ENCODE results near the gene CCDC92B. TPM values are rescaled to one million over a fixed set of nuclear protein-coding genes. Genes with fewer than 3 reads are reported as not detected.

CCDC92B gene
- total and polyA plus RNA-seq, 10 of the 15 experiments (the other 5 are each of a cell fraction or from before 2014, with no cell fraction given) = not detected

- peak; percentile 40 for TF ChIP-seq RAD21 (IDR thresholded peaks at IDR 0.05; ENCODE audit: insufficient read depth, low read depth, low read length)
- TF ChIP-seq, protein P1, sequence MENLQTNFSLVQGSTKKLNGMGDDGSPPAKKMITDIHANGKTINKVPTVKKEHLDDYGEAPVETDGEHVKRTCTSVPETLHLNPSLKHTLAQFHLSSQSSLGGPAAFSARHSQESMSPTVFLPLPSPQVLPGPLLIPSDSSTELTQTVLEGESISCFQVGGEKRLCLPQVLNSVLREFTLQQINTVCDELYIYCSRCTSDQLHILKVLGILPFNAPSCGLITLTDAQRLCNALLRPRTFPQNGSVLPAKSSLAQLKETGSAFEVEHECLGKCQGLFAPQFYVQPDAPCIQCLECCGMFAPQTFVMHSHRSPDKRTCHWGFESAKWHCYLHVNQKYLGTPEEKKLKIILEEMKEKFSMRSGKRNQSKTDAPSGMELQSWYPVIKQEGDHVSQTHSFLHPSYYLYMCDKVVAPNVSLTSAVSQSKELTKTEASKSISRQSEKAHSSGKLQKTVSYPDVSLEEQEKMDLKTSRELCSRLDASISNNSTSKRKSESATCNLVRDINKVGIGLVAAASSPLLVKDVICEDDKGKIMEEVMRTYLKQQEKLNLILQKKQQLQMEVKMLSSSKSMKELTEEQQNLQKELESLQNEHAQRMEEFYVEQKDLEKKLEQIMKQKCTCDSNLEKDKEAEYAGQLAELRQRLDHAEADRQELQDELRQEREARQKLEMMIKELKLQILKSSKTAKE (IDR thresholded peaks at IDR 0.05; ENCODE audit: low read depth, poor library complexity, severe bottlenecking) = no peak
These were observed 41.5 kb downstream of the CCDC92B start (continued) for GRCh38 chr17:2707721-2708584.

GRCh38 chr17:2706911-2707510 is 42.4 kb downstream of the CCDC92B start:
- CTCF ChIA-PET = interaction anchor here (1.8 kb wide), 1 partner anchor 291 kb away, joined by 7 read pairs; no protein-coding TSS in a partner anchor
- TF ChIP-seq BACH1 (IDR thresholded peaks at IDR 0.05; ENCODE audit: borderline replicate concordance) (no peak), POLR2AphosphoS5 (IDR thresholded peaks at IDR 0.05; ENCODE audit: low read length) (no peak), CUX1 (IDR thresholded peaks at IDR 0.05; ENCODE audit: insufficient replicate concordance, low read depth, low read length) (no peak), EED (IDR thresholded peaks at IDR 0.05; ENCODE audit: low read depth) (no peak), MEF2A (IDR thresholded peaks at IDR 0.05; ENCODE audit: insufficient read depth, low read depth, low read length) (no peak), ZNF384 (IDR thresholded peaks at IDR 0.05; ENCODE audit: borderline replicate concordance, low read depth, low read length) (no peak), RBBP5 (conservative IDR thresholded peaks at IDR 0.05) (no peak)
- TF ChIP-seq, protein P2, sequence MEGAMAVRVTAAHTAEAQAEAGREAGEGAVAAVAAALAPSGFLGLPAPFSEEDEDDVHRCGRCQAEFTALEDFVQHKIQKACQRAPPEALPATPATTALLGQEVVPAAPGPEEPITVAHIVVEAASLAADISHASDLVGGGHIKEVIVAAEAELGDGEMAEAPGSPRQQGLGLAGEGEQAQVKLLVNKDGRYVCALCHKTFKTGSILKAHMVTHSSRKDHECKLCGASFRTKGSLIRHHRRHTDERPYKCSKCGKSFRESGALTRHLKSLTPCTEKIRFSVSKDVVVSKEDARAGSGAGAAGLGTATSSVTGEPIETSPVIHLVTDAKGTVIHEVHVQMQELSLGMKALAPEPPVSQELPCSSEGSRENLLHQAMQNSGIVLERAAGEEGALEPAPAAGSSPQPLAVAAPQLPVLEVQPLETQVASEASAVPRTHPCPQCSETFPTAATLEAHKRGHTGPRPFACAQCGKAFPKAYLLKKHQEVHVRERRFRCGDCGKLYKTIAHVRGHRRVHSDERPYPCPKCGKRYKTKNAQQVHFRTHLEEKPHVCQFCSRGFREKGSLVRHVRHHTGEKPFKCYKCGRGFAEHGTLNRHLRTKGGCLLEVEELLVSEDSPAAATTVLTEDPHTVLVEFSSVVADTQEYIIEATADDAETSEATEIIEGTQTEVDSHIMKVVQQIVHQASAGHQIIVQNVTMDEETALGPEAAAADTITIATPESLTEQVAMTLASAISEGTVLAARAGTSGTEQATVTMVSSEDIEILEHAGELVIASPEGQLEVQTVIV (IDR thresholded peaks at IDR 0.05; ENCODE audit: borderline replicate concordance, partially characterized antibody) = no peak

More at GRCh38 chr17:2706911-2707510, 42.4 kb downstream of the CCDC92B start:
- Histone ChIP-seq H3K9ac (ENCODE audit: control insufficient read depth, insufficient read depth, low read length) (no peak overlapping the region), H3K27me3 (replicated peaks in 1 of 2; ENCODE audit: control insufficient read depth in 2 of 2, insufficient read depth in 2 of 2, low read length in 1 of 2) (no peaks in the 10 kb centered on the region), H3K4me2 (ENCODE audit: control insufficient read depth, insufficient read depth) (no peak overlapping the region), H3K36me3 (ENCODE audit: control insufficient read depth in 2 of 2, insufficient read depth in 2 of 2, low read length in 1 of 2) (peaks cover 2 to 30% of the 10 kb centered on the region in 2 experiments; a peak in 3 of 4 replicates), H3K4me1 (ENCODE audit: control insufficient read depth, insufficient read depth, low read length) (peaks cover 20% of the 10 kb centered on the region), H3K79me2 (ENCODE audit: control insufficient read depth, insufficient read depth, low read length) (peaks cover 68% of the 10 kb centered on the region), H4K20me1 (ENCODE audit: control insufficient read depth, insufficient read depth) (peaks cover 8% of the 10 kb centered on the region; the same call in 1 of the 2 replicates), H3K27ac (ENCODE audit: control insufficient read depth, insufficient read depth) (no peak overlapping the region), H3K9me3 (replicated peaks; ENCODE audit: control insufficient read depth, insufficient read depth, low read length) (no peaks in the 10 kb centered on the region), H2AFZ (ENCODE audit: control insufficient read depth, low read depth, low read length) (no peak overlapping the region), H3K4me3 (no peak overlapping the region)
- DNase-seq (ENCODE audit: low read depth, low spot score) (no peak), ATAC-seq (no peak), FAIRE-seq (no peak)
- ChIA-PET SMC1A (ENCODE audit: uncharacterized antibody, unreplicated experiment) (interaction anchor here (1.6 kb wide), 1 partner anchor 325 kb away, joined by 5 read pairs; no protein-coding TSS in a partner anchor), POLR2A (interaction anchor here (0.9 kb wide), 1 partner anchor 114 kb away, joined by 3 read pairs; the partner anchor contains the start of gene PAFAH1B1), RAD21 (ENCODE audit: unreplicated experiment) (no interaction called here)
- in situ Hi-C loops (cut with MboI) = no loop called here
- 91% methylated on average over 21 of the region's 21 CpGs for WGBS (ENCODE audit: insufficient coverage, insufficient replicate concordance, low lambda C conversion rate, missing lambda C conversion rate)
- intact Hi-C loops (cut with micrococcal nuclease; ENCODE audit: unreplicated experiment) = no loop called here
- BruUV-seq (replicated peaks) = no TSS peak

Measured in GM12878 (cell line).